ENCODE measurements around the gene RUNX1.

The RUNX1 gene

GRCh38 chr21:34915364-34915841 lies 133.7 kb downstream of the RUNX1 start:
- no peak for DNase-seq

GRCh38 chr21:34914239-34914638 lies 134.9 kb downstream of the RUNX1 start:
- DNase-seq = no peak

GRCh38 chr21:34913811-34914210 lies 135.3 kb downstream of the RUNX1 start:
- no peak for DNase-seq

GRCh38 chr21:34912022-34912945 lies 136.8 kb downstream of the RUNX1 start:
- DNase-seq = no peak

GRCh38 chr21:34911360-34911759 lies 137.7 kb downstream of the RUNX1 start:
- DNase-seq = no peak

- DNase-seq = no peak
Observed at GRCh38 chr21:34910396-34910795, 138.7 kb downstream of the RUNX1 start.

- DNase-seq = no peak
Observed at GRCh38 chr21:34909492-34910292, 139.4 kb downstream of the RUNX1 start.

- DNase-seq = no peak
Observed at GRCh38 chr21:34908419-34909055, 140.6 kb downstream of the RUNX1 start.

GRCh38 chr21:34907461-34908418 lies 141.4 kb downstream of the RUNX1 start:
- no peak for DNase-seq

- no peak for DNase-seq
Observed at GRCh38 chr21:34906401-34906800, 142.7 kb downstream of the RUNX1 start.

- no peak for DNase-seq
Observed at GRCh38 chr21:34905218-34905537, 143.9 kb downstream of the RUNX1 start.

- no peak for DNase-seq
Observed at GRCh38 chr21:34904526-34905217, 144.4 kb downstream of the RUNX1 start.

- no peak for DNase-seq
Observed at GRCh38 chr21:34900376-34900775, 148.7 kb downstream of the RUNX1 start.

- DNase-seq = no peak
Observed at GRCh38 chr21:34899760-34900159, 149.3 kb downstream of the RUNX1 start.

GRCh38 chr21:34899302-34899701 lies 149.8 kb downstream of the RUNX1 start:
- no peak for DNase-seq

GRCh38 chr21:34897828-34898227 lies 151.3 kb downstream of the RUNX1 start:
- no peak for DNase-seq

- no peak for DNase-seq
Observed at GRCh38 chr21:34894401-34894800, 154.7 kb downstream of the RUNX1 start.

GRCh38 chr21:34892209-34892608 lies 156.9 kb downstream of the RUNX1 start:
- DNase-seq = no peak

GRCh38 chr21:34891613-34891943 lies 157.5 kb downstream of the RUNX1 start:
- DNase-seq = no peak

GRCh38 chr21:34890724-34891612 lies 158.1 kb downstream of the RUNX1 start:
- no peak for DNase-seq

- DNase-seq = no peak
Observed at GRCh38 chr21:34890470-34890723, 158.7 kb downstream of the RUNX1 start.

Data from NCI-H774 (cell line).